ENCODE results near the gene CARMIL3.

CARMIL3 gene

GRCh38 chr14:24064091-24064795 is 12.4 kb downstream of the CARMIL3 start:
- DNase-seq = no peak

GRCh38 chr14:24064856-24065255 is 13.0 kb downstream of the CARMIL3 start:
- no peak for DNase-seq

GRCh38 chr14:24065408-24065807 is 13.6 kb downstream of the CARMIL3 start:
- no peak for DNase-seq

GRCh38 chr14:24066496-24067132 is 14.8 kb downstream of the CARMIL3 start:
- no peak for DNase-seq

- DNase-seq = no peak
Observed at GRCh38 chr14:24067133-24068082, 15.6 kb downstream of the CARMIL3 start.

GRCh38 chr14:24068711-24069410 is 17.1 kb downstream of the CARMIL3 start:
- no peak for DNase-seq

GRCh38 chr14:24069411-24069735 is 17.6 kb downstream of the CARMIL3 start:
- no peak for DNase-seq

- no peak for DNase-seq
Observed at GRCh38 chr14:24070285-24071143, 18.7 kb downstream of the CARMIL3 start.

- no peak for DNase-seq
Observed at GRCh38 chr14:24071144-24071697, 19.4 kb downstream of the CARMIL3 start, which contains the start of gene CPNE6. Gene CPNE6, plus strand, starts transcription at chr14:24071562. Its CDS starts 1,375 bp downstream, at chr14:24072937.

GRCh38 chr14:24071836-24072430 is 20.1 kb downstream of the CARMIL3 start:
- DNase-seq = no peak

- no peak for DNase-seq
Observed at GRCh38 chr14:24072436-24072835, 20.6 kb downstream of the CARMIL3 start.

- no peak for DNase-seq
Observed at GRCh38 chr14:24072881-24073877, 21.4 kb downstream of the CARMIL3 start.

GRCh38 chr14:24074625-24075484 is 23.0 kb downstream of the CARMIL3 start:
- no peak for DNase-seq

GRCh38 chr14:24075485-24076301 is 23.9 kb downstream of the CARMIL3 start:
- no peak for DNase-seq

GRCh38 chr14:24076302-24076601 is 24.4 kb downstream of the CARMIL3 start:
- no peak for DNase-seq

- DNase-seq = no peak
Observed at GRCh38 chr14:24077086-24077485, 25.3 kb downstream of the CARMIL3 start.

- DNase-seq = no peak
Observed at GRCh38 chr14:24078146-24078545, 26.3 kb downstream of the CARMIL3 start.

- DNase-seq = peak; percentile 23
Observed at GRCh38 chr14:24079491-24080141, 27.8 kb downstream of the CARMIL3 start.

Data from hematopoietic multipotent progenitor cell treated with erythropoietin and hydrocortisone succinate and interleukin-3 and kit ligand, for 6 days (in vitro differentiated cells).